ENCODE results near the gene OR2L13.
"Not testable (repeated sequence)": the region's sequence is repeated elsewhere in the genome, so short reads cannot be mapped to it uniquely, and the experiment has no call there.

OR2L13 gene

GRCh38 chr1:248094884-248095283, at the start of gene OR2L13:
Gene OR2L13, plus strand, starts transcription at chr1:248095184. Its CDS starts 4,192 bp downstream, at chr1:248099376.
- in situ Hi-C loops (cut with MboI; ENCODE audit: low sequenced_read_pairs) = no loop called here

GRCh38 chr1:248045209-248045608, 49.8 kb upstream of the OR2L13 start:
- in situ Hi-C loops (cut with MboI; ENCODE audit: low sequenced_read_pairs) = no loop called here

GRCh38 chr1:248046536-248046935, 48.4 kb upstream of the OR2L13 start, which contains the start of gene OR2L3:
Gene OR2L3, plus strand, starts transcription at chr1:248046836. Its CDS starts 13,846 bp downstream, at chr1:248060682.
- in situ Hi-C loops (cut with MboI; ENCODE audit: low sequenced_read_pairs) = no loop called here

- in situ Hi-C loops (cut with MboI; ENCODE audit: low sequenced_read_pairs) = no loop called here
Measured at GRCh38 chr1:248047008-248047407, 48.0 kb upstream of the OR2L13 start.

- in situ Hi-C loops (cut with MboI; ENCODE audit: low sequenced_read_pairs) = no loop called here
Measured at GRCh38 chr1:248054671-248055070, 40.3 kb upstream of the OR2L13 start.

- in situ Hi-C loops (cut with MboI; ENCODE audit: low sequenced_read_pairs) = no loop called here
Measured at GRCh38 chr1:248055261-248055660, 39.7 kb upstream of the OR2L13 start.

GRCh38 chr1:248065071-248065470, 29.9 kb upstream of the OR2L13 start:
- in situ Hi-C loops (cut with MboI; ENCODE audit: low sequenced_read_pairs) = no loop called here

GRCh38 chr1:248065604-248066003, 29.4 kb upstream of the OR2L13 start:
- in situ Hi-C loops (cut with MboI; ENCODE audit: low sequenced_read_pairs) = no loop called here

GRCh38 chr1:248083864-248084263, 11.1 kb upstream of the OR2L13 start:
- in situ Hi-C loops (cut with MboI; ENCODE audit: low sequenced_read_pairs) = not testable (repeated sequence)

GRCh38 chr1:248098529-248098928, 3.5 kb downstream of the OR2L13 start:
- in situ Hi-C loops (cut with MboI; ENCODE audit: low sequenced_read_pairs) = no loop called here

GRCh38 chr1:248102847-248103246, 7.9 kb downstream of the OR2L13 start:
- in situ Hi-C loops (cut with MboI; ENCODE audit: low sequenced_read_pairs) = no loop called here

- in situ Hi-C loops (cut with MboI; ENCODE audit: low sequenced_read_pairs) = no loop called here
Measured at GRCh38 chr1:248111157-248111556, 16.2 kb downstream of the OR2L13 start.

GRCh38 chr1:248114890-248115289, 19.9 kb downstream of the OR2L13 start:
- in situ Hi-C loops (cut with MboI; ENCODE audit: low sequenced_read_pairs) = no loop called here

- in situ Hi-C loops (cut with MboI; ENCODE audit: low sequenced_read_pairs) = no loop called here
Measured at GRCh38 chr1:248127653-248128052, 32.7 kb downstream of the OR2L13 start.

GRCh38 chr1:248136811-248137210, 41.8 kb downstream of the OR2L13 start:
- in situ Hi-C loops (cut with MboI; ENCODE audit: low sequenced_read_pairs) = no loop called here

- in situ Hi-C loops (cut with MboI; ENCODE audit: low sequenced_read_pairs) = no loop called here
Measured at GRCh38 chr1:248140846-248141245, 45.9 kb downstream of the OR2L13 start.

- in situ Hi-C loops (cut with MboI; ENCODE audit: low sequenced_read_pairs) = no loop called here
Measured at GRCh38 chr1:248143311-248143710, 48.3 kb downstream of the OR2L13 start.

GRCh38 chr1:248144513-248145198, 49.7 kb downstream of the OR2L13 start, which contains the start of gene OR2M5:
Gene OR2M5, plus strand, starts transcription at chr1:248145148. Its CDS starts 0 bp downstream, at chr1:248145148.
- in situ Hi-C loops (cut with MboI; ENCODE audit: low sequenced_read_pairs) = no loop called here

All from HL-60/S4 (cell line).